ENCODE measurements around the gene SMIM24.

The SMIM24 gene

GRCh38 chr19:3496392-3497273 lies 16.3 kb upstream of the SMIM24 start:
- no peak for DNase-seq

DNA sequence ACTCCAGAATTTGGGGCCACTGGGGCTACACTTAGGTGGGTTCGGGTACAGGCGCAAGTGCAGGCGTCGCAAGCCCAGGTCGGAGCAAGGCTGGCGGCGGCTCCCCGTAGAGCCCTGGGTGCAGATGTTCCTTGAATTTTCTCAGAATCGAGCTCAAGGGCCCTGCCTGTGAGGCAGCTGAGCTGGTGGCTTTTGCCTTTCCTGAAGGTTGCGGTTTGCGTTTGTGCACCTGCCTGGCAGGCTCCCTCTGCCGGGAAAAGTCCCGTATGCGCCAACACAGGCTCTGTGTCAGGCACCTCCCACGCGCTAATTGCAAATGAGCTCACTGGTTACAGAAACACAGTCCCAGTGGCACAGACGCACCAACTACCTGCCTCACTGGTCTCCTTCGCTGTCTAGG lies 14.2 kb upstream of the SMIM24 start:
- DNase-seq = no peak

GRCh38 chr19:3494051-3494450 lies 13.7 kb upstream of the SMIM24 start:
- no peak for DNase-seq

GRCh38 chr19:3493651-3494050 lies 13.3 kb upstream of the SMIM24 start:
- no peak for DNase-seq

- DNase-seq = no peak
These were observed 12.6 kb upstream of the SMIM24 start for GRCh38 chr19:3492919-3493318.

- DNase-seq = no peak
These were observed 12.0 kb upstream of the SMIM24 start for GRCh38 chr19:3492131-3492839.

DNA sequence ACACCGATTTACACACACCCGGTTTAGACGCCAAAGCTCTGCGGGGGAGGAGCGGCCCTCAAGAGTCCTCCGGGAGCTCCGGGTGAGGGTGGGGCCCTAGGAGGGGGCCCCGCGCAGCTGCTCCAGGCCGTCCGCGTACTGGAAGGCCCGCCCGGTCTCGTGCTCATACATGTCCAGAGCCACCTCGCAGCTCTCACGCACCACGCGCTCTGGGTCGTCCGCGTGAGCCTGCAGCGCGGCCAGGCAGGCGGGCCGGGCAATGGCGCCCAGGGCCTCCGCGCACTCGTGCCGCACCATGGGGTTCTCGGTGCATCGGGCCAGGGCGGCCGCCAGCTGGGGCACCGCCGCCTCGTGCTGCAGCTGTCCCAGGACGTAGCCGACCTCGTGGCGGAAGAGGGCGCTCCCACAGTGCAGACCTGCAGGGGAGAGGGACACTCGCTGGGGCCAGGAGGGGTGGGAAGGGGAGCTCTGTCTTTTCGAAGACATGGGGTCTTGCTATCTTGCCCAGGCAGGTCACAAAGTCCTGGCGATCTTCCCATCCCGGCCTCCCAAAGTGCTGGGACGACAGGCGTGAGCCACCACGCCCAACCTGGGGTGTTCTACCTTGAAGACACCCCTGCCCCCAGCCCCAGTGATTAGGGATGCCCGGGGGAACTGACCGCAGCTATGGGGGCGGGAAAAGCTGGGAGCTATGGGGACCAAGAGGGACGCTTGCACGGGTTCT lies 11.2 kb upstream of the SMIM24 start:
- no peak for DNase-seq

DNA sequence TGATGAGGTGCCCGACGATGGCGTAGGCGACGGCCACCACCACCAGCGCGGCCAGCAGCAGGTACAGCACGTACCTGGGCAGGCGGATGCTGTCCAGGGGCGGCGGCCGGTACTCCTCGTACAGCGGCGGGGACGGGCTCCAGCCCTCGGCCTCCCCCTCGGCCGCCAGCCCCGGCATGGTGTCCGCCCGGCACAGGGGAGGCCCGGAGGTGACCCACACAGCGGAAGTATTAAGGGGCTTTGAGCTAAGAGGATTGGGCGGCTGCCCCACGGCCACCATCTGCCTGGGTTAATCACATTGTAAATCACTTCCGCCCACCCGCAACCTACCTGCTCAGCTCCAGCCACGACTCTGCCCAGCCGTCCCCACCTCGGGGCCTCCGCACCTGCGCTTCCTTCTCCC lies 2.9 kb upstream of the SMIM24 start, which contains the start of gene SMIM44:
SMIM44 (minus strand) TSS at position 216 of the 403 bp plus-strand sequence; CDS start at position 178, 38 bp downstream.
- no peak for DNase-seq

- DNase-seq = no peak
These were observed 2.3 kb upstream of the SMIM24 start for GRCh38 chr19:3482507-3483225.

DNA sequence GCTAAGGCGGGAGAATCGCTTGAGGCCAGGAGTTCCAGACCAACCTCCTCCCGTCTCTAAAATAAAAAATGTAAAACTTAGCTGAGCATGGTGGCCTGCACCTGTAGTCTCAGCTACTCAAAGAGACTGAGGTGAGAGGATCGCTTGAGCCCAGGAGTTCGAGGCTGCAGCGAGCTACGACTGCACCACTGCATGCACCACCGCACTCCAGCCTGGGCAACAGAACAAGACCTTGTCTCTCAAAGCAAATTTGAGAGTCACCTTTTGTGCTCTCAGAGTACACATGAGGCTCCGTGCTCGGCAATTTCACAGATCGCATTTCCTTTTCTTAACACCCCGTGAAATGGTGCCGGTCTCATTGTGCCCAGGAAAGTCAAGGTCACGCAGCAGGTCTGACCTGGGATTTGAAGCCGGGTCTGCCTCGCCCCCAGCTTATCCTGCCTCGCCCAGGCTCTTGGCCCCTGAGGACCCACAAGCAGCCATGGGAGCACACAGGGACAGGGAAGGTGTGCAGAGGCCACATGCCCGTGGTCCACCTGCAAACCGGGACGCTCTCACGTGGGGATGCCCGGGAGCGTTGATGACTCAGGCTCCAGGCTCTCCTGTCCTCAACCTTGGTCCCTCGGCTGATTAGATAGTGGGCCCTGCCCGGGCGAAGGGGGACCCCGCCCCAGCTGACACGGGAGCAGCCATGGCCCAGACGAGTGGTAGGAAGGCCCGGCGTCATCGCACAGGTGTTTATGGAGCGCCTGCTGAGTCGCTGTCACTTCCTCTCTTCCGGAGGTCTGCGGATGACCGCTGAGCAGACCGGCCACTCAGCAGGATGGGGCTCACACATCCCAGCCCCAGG lies 1.1 kb upstream of the SMIM24 start:
- no peak for DNase-seq

DNA sequence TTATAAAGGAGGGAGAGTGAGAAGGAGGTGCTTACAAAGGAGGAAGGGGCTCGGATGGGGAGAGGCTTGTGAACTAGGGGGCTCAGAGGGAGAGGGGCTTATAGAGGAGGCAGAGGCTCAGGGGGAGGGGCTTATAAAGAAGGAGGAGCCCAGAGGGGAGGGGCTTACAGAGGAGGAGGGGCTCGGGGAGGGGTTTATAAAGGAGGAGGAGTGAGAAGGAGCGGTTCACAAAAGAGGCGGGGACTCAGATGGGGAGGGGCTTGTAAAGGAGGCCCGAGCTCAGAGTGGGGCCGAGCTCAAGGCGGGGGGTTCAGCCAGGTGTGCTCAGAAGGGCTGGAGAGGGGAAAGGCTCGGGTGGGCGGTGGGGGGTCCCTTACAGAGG lies 500 bp downstream of the SMIM24 start:
- no peak for DNase-seq

GRCh38 chr19:3479177-3479833 lies 1.0 kb downstream of the SMIM24 start:
- no peak for DNase-seq

DNA sequence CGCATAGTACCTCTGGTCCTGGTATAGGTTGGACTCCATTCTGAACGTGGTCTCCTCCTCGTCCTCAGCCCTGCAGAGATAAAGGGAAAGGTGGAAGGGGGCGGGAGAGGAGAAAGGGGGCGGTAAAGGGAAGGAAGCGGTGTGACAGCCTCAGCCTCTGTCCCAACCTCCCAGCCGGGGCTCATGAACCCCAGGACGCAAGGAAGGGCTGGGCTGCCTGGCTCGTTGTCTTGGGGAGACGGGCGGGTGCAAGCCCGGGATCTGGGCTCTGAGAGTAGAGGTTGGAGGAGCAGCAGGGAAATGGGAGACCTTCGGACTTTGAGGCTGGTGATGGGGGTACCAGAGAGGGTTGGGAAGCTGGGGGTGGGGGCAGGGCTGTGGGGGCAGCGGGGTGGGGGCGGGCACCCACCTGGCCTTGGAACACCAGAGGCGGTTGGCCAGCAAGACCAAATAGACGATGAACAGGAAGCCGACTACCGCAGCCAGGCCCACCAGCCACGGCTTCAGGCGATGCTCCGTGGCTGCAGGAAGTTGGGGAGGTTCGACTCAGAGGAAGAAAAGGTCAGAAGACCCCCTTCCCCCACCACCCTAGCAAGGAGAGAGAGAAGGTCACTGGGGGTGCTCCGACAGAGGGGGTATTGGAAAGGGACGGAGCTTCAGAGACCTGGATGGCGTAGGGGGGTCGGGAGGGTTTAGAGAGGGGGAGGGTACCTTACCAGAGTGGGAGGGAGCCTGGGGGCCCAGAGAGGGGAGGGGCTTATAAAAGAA lies 1.7 kb downstream of the SMIM24 start:
- DNase-seq = no peak

GRCh38 chr19:3477951-3478350 lies 2.4 kb downstream of the SMIM24 start:
- DNase-seq = no peak

- no peak for DNase-seq
These were observed 2.8 kb downstream of the SMIM24 start for GRCh38 chr19:3477506-3477905.

- DNase-seq = no peak
These were observed 3.5 kb downstream of the SMIM24 start for GRCh38 chr19:3476830-3477229.

- no peak for DNase-seq
These were observed 4.9 kb downstream of the SMIM24 start for GRCh38 chr19:3475449-3475848.

GRCh38 chr19:3474614-3475013 lies 5.7 kb downstream of the SMIM24 start:
- no peak for DNase-seq

- DNase-seq = no peak
These were observed 6.3 kb downstream of the SMIM24 start for GRCh38 chr19:3474010-3474409.

- DNase-seq = no peak
These were observed 8.2 kb downstream of the SMIM24 start for GRCh38 chr19:3471954-3472655.
